GM18858 (cell line): ENCODE results near the gene RPS6KA2.
"Not testable (repeated sequence)": the region's sequence is repeated elsewhere in the genome, so short reads cannot be mapped to it uniquely, and the experiment has no call there.

Source experiments
- ATAC-seq: cut with Tn5 transposase; IDR thresholded peaks from one replicate; pipeline ENCODE4 v1.9.1; 2021; ENCODE audit not compliant: unreplicated experiment

Gene RPS6KA2

DNA sequence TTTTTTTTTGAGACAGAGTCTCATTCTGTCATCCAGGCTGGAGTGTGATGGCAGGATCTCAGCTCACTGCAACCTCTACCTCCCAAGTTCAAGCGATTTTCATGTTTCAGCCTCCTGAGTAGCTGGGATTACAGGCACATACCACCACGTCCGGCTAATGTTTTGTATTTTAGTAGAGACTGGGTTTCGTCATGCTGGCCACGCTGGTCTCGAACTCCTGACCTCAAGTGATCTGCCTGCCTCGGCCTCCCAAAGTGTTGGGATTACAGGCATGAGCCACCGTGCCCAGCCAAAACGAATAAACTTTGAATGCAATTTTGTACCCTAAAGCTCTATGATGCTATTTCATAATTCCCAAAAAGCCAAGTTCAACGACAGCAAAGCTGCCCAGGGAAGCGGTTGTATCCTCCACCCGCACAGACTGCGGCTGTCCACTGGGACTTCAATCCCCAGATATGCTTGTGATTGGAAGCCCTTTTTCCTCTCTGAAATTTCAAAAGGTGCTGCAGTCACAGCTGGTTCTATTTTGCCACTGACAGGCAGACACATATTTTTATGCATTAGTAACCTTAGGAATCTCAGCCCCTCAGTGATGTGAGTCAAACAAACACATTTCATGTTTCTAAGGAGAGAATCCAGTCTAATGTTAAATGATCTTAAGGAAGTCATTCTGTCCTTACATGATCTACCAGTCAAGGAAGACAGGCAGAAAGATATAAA, 31.8 kb downstream of the RPS6KA2 start:
- no peak for ATAC-seq

DNA sequence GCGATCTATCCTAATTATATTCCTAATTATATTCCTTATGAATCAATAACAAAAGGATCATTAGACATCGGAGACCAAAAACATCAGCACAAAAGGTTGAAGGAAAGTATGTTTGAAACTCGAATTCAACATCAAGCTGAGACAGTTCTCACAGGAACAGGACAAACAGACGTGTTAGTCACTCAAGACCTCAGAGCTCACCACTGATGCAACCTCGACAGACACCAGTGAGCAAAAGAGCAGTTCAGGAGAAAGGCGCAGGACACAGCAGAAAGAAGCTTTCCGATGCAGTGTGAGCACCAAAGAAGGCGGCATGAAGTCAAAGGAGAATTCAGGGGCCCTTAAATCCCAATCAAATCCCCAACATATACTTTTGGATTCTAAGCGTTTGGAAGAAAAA, 34.2 kb downstream of the RPS6KA2 start:
- no peak for ATAC-seq

DNA sequence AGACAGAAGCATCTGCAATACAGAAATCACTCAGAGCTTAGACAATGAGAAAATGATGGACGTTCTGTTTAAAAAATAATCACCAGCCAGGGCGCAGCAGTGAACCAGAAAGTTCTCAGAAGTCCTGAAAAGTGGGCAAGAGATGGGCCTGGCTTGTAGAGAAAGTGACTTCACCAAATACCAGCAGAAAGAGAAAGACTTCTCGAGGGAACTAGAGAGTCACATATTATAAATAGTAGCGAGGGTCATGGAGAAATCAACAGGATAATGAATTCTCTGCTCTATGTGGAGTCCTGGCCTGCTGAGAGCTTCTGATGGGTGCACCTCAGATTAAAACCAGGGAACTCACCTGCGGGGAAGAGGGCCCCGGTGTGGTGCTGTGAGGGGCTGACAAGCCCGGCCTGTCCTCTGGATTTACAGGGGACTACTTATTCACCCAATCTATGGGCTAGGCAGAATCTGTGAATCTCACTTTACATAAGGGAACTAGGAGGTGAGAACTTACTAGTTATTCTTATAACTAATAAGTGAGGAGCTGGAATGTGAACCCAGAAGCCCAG, 35.0 kb downstream of the RPS6KA2 start:
- no peak for ATAC-seq

DNA sequence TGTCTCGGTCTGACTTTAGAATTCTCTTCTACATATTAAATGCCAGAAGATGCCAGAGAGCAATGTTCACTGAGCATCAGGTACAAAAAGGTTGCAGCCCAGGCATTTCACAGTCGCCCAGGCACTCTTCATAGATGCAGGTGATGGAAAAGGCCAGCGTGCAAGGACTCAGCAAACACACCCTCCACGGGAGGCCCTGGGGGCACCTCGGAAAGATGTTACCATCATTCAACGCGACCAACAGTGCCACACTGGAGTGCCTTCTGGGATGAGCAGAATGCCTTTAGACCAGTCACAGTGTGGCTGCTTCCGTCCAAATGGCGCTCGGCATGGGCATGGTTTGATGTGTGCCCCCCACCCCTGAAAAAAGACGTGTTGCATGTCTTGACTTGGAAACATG, 36.0 kb downstream of the RPS6KA2 start:
- ATAC-seq, result no peak

DNA sequence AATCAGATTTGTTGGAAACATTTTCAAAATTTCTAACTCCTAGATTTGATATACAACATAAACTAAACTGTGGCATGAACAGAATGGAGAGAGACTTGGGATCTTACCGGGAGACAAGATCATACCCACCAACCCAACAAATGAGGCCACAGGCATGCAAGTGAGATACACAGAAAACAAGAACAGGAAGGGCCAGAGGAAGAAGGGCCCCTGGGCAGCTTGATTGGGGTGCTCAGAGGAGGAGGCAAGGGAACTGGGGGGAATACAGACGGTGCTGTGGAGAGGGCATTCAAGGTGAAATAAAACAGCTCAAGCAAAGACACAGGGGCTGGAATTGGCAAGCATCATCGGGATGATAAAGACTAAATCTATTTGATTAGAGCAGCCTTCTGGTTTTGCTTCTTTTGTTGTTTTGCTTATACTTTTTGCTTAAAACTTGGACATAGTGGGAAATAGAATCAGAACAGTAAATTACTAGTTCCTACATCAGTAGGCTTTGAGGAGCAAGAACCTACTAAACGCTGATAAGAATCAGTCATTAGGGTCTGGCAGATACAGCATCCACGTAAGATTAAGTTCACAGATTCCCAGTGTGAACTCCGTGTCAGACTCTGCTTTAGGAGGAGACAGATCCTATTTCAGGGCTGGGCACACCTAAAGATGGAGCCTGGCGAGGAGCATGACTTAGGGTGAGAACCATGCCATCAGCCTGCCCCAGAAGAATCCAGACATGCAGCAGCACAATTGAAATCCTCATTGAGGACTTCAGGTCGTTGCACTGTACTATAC, 37.1 kb downstream of the RPS6KA2 start:
- ATAC-seq, result no peak

DNA sequence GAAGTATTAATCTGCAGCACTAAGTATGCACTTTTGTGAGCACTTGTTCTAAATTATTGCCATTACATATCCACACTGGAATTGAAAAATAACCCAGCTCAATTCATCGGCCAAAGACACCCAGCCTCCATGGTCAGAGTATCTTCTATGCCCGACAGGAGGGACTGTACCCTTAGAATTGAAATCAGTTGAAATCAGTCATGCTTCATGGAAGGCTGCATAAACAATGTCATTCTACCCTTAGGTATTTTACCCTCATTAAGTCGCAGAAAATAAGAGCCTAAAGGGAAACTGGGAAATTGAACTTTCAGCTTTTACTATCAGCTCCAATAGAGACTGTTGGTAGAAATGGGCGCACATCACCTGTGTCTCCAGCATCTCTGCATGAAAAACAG, 37.7 kb downstream of the RPS6KA2 start:
- no peak for ATAC-seq

DNA sequence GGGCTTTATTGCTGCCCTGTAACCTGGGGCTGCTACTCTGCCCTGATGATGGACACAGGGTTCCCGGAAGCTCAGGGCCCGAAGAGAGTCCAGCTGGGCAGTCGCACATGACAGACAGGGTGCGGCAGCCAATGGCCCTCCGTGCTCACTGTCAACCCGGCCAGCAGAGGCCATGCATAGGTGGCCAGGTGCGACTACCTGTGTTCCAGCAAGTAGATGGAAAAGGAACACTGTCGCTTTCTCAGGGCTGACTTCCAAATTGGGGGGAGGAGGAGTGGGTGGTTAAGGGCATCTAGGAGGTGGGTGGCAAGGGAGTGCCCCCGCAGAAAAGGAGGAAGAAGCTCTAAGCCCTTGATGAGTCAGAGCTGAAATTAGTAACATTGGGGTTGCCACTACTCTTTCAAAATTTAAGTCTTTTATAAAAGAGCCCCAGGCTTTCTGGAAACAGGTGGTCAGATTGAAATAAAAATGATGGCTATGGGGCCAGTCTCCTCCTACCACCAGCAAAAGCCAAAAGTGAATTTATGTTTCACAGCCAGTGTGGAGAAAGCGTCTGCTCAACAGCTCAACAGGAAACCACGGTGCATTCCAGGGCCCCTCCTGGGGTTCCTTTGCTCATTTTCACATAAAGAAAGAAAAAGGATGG, 38.2 kb downstream of the RPS6KA2 start:
- no peak for ATAC-seq

DNA sequence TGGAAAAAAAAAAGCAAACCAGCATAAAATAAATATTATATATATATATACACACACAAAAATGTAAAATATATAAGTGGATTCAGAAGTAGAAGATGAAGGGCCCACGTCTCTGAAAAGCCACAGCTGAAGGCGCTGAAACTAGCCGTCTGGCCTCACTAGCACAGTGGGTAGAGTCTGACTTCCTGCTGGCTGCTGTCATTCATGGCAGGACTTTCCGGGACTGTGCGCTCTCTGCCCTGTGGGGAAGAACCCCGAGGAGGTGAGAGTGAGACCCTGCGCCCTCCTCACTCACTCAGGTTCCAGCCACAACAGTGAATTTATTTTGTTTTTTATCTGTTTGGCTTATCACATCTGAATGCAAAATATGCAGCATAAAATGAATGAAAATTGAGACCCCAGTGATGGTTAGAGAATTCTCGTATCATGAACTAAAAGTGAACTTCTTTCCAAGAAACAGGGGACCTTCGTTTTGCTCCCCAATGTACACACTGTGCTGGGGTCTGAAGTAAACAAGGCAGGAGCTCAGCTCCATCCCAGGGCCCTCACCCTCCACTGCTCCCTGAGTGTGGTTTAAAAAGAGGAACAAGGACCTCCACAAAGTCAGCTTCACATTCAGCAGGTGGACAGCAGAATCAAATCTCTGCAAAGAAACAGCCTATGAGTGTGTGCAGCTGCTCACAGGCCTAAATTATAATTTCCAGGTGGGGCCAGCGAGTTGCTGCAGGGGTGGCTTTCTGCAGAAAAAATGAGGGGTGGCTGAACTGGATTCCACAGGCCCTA, 39.2 kb downstream of the RPS6KA2 start:
- ATAC-seq, result peak; percentile 71

DNA sequence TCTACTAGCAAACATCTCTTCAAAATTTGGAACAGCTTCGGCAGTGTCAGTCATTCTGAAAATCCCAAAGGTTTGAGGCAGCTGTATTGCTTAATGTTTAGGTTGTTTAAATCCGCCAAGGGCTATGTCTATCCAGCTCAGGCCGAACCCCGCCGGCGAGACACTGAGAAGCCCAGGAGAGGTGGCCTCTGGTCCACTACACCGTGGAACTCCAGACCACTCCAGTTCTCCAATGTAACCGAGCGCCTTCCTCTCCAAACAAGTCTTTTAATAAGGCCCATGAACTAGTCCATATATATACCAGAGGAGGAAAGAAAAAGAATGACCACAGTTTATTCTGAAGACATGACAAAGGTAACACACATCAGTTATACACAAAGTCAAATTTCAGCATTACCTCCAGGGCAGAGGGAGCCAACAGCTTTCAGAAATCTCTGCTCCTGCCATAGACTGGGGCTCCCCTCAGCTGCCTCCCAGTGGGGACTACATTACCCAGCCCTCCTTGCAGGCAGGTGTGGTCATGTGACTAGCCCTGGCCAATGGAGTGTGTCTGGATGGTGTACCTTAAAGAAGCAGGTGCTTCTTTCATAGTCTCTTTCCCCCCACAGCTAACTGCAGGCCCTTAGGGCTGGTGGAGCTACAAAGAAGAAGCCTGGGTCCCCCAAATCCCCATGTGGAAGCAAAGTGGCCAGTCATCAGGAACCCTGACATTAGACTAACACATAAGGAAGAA, 40.5 kb downstream of the RPS6KA2 start, which contains the start of gene RAMACL:
Gene RAMACL (minus strand): TSS at position 255 of the 733 bp plus-strand sequence. CDS start 201 bp downstream, at position 54.
- peak; percentile 67 for ATAC-seq

DNA sequence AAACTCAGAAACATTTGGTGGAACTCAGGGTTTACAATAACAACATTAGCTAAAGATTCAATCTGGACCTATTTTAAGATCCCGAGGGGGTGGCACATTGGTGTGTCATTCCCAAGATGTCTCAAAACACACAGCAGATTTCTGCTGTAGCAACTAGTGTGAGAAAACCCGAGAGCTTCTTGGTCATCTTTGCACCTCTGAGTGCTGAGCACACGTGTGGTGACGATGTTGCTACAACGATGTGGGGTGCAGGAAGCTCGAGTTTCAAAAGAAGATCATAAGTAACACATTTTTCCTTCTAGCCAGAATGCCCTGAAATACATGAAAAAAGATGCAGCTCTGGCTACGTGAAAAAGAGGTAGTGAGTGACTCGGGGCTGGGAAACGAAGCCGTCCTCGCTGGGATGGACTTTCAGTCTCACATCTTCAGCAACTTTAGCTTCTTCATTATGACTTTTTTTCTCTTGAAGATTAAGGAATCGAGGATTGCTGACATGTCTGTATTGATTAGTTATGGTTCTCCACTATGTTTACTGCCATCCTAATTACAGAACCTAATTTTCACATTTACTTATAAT, 42.1 kb downstream of the RPS6KA2 start:
- ATAC-seq, result no peak

DNA sequence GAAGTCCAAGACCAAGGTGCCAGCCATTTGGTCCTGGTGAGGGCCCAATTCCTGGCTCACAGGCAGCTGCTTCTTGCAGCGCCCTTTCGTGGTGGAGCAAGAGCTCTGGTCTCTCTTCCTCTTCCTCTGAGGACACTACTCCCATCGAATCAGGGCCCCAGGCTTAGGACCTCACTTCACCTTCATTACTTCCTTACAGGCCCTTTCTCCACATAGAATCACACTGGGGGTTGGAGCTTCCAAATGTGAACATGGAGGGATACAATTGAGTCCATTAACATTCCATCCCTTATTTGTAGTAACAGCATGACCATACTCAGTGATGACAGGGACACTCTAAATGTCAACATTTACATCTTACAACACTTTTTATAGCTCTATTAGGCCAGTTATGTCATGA, 42.9 kb downstream of the RPS6KA2 start:
- ATAC-seq, result no peak

DNA sequence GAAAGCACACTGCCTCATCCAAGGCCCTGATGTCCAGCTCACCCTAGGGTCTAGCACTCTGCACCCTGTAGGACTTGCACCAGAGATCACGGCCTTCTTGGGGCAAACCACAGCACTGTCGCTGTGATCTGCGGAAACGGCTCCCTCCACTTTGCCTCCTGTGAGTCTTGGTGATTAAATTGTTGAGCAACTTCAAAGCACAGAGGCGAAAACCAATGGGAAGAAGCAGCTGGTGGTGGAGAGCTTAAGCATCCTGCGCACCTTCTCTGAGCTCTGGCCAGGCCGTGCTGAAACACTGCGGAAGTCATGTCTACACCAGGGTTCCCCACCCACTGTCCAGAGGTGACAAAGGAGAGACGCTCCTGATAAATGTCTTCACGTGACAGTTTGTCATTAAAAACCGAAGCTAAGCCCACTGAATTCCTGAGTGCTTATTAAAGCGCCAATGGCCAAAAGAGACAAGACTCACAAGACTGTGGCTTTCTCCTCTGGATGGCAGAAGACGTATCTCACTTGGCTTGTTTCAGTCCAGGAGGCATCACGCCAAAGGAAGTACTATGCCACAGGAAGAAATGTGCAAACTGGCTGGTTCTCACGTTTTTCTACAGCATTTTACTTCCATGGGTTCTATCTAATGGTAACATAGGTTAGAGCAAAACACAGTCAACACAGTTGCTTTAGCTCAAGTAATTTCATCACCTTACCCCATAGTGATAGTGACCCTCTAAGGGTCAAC, 43.7 kb downstream of the RPS6KA2 start:
- ATAC-seq, result no peak

DNA sequence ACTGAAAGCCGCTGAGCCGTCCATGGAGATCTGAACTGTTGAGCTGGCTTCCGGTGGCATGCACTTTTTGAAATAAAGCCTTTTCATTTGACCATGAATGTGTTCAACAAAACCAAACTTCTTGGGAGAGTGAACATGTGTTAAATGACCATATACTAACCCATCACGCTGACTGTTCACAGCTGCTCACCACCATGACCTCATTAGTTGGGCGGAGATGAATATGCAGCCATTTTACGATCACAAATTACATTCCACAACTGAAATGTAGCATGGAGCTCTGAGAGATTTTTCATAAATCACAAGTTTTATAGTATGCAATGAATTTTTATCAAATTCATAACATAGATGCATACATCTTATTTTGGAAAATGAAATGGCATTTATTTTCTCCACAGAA, 44.8 kb downstream of the RPS6KA2 start:
- ATAC-seq, result no peak

DNA sequence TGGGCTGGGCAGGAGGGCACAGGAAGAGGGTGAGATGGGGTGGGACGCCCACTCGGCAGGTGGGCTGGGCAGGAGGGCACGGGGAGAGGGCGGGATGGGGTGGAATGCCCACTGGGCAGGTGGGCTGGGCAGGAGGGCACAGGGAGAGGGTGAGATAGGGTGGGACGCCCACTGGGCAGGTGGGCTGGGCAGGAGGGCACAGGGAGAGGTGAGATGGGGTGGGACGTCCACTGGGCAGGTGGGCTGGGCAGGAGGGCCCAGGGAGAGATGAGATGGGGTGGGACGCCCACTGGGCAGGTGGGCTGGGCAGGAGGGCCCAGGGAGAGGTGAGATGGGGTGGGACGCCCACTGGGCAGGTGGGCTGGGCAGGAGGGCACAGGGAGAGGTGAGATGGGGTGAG, 45.2 kb downstream of the RPS6KA2 start:
- not testable (repeated sequence) for ATAC-seq

DNA sequence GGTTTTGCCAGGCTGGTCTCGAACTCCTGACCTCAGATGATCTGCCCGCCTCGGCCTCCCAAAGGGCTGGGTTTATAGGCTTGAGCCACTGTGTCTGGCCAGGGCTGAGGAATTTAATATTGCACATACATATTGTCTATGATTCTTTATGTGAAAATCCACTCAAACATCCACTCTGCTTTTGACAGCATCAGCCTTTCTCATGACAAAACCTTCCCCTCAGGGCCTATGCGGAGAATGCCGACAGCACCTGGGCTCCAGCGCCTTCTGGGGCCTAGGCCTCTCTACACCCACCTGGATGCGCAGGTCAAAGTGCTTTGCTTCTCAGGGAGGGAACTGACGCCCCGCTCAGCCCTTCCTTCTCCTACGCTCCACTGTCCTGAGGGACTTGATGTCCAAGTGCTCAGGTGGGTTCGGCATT, 46.0 kb downstream of the RPS6KA2 start:
- no peak for ATAC-seq

DNA sequence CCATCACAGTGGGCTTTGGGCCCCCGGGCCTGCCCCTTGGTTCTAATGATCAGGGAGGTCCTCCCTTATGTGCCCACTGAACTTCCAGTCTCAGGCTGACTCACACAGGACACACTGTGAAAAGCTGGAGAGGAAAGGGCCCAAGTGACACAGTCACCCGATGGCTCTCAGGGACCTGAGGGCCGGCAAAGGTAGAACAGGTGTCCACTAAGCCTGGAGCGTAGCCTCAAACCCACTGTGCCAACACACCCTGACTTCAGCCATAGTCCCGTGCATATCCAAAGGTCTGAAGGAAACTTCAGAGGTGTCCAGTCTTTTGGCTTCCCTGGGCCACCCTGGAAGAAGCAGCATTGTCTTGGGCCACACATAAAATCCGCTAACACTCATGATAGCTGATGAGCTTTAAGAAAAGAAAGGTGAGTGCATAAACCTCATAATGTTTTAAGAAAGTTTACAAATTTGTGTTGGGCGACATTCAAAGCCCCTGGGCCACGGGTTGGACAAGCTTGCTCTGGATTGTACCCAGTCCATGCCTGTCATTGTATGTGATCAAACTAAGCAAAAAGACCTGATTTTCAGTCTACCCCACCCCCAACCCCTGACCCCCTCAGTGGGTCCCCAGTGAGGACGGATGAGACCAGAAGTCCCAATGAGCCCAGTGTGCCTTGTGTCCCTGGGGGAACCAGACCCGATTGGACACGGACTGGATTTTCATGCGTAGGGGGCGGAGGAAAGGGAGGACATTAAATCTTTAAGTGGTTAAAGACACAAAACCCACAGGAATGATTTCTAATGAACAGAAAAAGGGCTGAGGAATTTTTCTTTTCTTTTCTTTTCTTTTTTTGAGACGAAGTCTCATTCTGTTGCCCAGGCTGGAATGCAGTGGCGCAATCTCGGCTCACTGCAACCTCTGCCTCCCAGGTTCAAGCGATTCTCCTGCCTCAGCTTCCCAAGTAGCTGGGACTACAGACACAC, 46.7 kb downstream of the RPS6KA2 start:
- ATAC-seq, result no peak

DNA sequence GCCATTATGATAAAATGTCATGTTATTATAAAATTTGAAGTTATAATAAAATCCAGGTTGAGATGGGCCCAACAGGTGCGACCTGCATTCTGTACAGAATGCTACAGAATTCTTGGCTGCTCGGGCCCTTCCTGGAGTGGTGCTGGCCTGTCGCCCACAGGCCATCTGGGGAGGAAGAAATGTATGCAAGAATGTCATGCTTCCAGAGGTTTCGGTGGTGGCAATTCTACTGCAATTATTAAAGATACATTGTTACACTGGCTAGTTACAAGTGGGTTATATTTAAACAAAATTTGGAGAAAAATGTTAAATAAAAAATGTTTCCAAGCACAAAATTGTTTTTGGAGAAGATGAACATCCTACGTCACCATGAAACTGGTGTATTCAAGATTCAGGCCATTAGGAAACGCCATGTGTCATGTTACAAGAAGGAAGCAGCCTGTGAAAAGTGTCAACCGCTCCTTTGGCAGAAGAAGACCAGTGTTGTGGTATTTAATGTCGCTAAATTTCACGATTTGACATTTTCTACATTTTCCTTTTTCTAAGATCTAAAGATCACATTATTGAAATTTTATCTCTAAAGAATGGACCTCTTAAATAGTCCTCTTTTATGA, 47.7 kb downstream of the RPS6KA2 start:
- no peak for ATAC-seq
